ENCODE measurements around the gene CD70.

DNA sequence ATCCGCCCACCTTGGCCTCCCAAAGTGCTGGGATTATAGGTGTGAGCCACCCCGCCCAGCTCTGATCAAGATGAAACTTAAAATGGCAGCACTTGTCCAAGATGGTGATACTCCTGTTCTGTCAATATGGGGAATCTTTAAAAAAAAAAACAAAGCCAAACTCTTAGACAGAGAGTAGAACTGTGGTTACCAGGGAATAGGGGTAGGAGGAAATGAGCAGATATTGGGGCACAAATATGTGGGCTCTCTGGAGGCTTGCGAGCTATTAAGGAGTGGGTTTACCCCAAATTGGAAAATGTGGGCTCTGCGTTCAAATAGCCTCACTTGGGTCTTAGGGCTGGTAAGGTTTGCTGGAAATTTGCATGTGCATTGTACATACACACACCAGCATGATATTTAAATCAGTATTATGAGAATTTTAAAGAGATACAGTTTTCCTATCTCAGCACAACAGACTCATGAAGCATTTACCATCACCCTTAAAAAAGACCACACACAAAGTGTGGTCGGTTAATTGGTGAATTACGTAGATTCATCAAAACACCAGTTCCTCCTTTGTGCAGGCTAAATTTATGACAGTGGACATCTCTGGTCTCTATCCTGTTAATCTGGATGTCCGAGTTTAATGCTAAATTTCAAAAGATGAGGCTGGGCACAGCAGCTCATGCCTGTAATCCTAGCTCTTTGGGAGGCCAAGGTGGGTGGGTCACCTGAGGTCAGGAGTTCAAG is 11.3 kb downstream of the CD70 start:
- TF ChIP-seq POLR2A (IDR thresholded peaks at IDR 0.05; ENCODE audit: low read length) (peak; percentile 18), GATA1 (IDR thresholded peaks at IDR 0.05; ENCODE audit: low read depth, low read length) (no peak)

Data from erythroblast (primary cell).